Suppressor macrophage treated with lipopolysaccharide for 1 hour (primary cell): ENCODE measurements around the gene SPRYD7.
"Not testable (repeated sequence)": the region's sequence is repeated elsewhere in the genome, so short reads cannot be mapped to it uniquely, and the experiment has no call there.

Experiments
- DNase-seq, 3 donors: peaks; one replicate each; pipeline ENCODE4 v3.0.0-alpha.2; 2020 to 2022

Gene SPRYD7

GRCh38 chr13:49932066-49932465 lies 4.1 kb downstream of the SPRYD7 start:
- DNase-seq = no peak

DNA sequence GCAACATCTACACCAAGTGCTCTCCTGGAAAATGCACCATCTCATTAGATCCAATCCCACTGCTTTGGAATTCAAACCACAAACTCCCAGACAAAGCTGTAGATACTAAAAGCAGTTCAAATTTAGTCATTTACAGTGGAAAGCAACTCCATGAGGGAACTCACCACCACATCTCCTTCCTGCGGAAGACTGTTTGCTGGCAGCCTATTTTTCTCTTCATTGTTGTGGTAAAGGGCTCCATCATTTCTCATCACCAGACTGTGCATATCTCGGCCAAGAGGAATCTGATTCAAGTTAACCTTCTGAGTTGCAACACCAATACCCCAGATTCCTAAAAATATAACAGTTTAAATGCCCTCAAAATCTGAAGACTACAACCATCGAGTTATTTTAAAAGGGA lies 8.4 kb downstream of the SPRYD7 start:
- DNase-seq = no peak

DNA sequence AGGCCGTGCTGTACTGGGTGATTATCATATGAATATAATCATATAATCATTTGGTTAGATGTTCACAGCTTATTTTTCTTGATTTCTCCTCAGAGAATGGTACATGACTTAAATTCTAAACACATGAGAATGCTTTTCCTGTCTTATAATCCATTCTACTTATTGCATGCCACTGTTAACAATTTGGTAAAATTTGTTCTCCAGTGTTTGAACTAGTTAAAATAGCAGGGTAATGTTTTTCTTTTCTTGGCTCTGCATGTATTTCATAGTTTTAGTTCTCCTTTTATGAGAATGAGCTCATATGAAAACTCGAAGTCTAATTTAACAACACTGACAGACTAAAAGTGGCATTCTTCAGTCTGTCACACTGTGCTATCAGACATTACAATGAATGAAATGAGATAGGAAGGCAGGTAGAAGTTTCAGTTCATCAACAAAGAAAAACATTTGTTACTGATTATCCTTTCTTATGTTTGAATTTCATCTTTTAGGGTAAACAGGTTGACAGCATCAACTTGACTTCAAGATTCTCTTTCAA lies 10.2 kb downstream of the SPRYD7 start:
- peak in 1 of 3 donors; percentile 9 for DNase-seq

DNA sequence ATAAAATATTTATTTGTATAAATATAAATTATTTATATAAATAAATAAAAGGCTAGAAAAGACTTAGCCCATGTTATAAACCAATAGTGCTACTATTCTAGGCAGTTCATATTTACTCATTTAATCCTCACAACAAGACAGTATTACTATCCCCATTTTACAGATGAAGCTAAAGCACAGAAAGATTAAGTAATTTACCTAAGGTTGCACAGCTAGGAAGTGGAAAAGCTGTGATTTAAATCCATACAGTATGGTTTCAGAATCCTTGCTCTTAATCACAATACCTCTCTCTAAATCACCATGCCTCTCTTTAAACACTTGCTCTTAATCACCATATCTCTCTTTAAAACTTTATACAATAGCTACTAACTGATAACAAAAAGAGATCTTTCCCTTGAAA lies 13.8 kb downstream of the SPRYD7 start:
- DNase-seq = no peak

GRCh38 chr13:49920969-49921368 lies 15.2 kb downstream of the SPRYD7 start:
- DNase-seq = peak; percentile 12 to 35 (median 21)

DNA sequence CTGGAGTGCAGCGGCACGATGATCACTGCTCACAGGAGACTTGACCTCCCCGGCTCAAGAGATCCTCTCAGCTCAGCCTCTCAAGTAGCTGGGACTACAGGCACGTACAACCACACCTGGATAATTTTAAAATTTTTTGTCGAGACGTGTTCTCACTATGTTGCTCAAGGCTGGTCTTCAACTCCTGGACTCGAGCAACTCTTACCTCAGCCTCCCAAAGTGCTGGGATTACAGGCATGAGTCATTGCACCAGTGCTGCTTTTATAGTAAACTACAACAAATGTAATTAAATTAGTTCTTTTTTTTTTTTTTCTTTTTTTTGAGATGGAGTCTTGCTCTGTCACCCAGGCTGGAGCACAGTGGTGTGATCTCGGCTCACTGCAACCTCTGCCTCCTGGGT lies 18.0 kb downstream of the SPRYD7 start:
- DNase-seq = not testable (repeated sequence)

DNA sequence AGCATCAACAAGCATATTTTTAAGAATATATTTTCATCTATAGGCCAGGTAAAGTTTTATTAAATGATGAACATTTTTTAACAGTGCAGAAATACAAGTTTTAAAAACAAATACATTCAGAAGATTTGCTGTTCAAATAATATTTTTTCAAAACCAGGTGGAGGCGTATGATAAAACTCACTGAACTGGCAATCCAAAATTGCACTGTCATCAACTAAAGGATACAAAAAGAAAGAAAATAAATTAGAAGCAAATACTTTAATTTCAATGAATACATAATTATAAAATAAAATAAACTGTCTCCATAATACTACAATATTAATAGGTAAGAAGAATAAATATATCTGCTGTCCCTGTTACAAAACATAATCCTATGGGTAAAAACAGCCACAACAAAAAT lies 21.2 kb downstream of the SPRYD7 start:
- no peak for DNase-seq

- DNase-seq = no peak
Observed at GRCh38 chr13:49908637-49909036, 27.5 kb downstream of the SPRYD7 start.

DNA sequence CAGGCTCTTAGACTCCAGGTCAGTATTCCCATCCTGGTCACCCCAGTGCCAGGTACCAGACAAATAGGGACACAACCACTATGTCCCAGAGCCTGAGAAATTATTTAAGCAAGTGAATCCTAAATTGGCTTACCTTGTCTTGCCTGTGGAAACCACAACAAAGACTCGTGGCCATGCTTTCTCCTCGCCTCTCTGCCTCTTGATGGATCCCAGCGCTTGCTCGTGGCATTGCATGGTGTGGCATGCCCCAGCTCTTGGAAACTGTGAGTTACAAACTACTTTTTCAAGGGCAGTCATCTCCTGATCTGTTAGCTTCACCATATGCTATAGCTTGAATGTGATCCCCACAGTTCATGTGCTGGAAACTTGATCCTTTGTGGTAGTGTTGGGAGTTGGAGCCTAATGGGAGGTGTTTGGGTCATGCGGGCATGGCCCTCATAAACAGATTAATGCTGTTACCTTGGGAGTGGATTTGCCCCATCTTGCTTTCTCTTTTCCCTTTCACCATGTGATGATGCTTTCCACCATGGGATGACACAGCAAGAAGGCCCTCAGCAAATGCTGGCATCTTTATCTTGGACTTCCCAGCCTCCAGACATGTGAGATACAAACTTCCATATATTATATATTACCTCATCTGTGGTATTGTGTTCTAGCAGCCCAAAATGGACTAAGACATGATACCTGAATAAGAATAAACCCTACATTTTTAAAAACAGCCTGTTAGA lies 31.2 kb downstream of the SPRYD7 start:
- peak in 1 of 3 donors; percentile 4 for DNase-seq

DNA sequence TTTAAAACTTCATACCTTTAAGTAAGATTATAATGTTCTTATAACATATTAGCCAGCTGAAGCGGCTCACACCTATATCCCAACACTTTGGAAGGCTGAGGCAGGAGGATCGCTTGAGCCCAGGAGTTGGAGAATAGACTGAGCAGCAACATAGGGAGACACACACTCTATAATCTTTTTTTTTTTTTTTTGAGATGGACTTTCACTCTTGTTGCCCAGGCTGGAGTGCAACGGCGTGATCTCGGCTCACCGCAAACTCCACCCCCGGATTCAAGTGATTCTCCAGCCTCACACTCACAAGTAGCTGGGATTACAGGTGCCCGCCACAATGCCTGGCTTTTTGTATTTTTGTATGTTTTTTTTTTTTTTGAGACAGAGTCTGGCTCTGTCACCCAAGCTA lies 37.3 kb downstream of the SPRYD7 start:
- no peak for DNase-seq

- DNase-seq = no peak
Observed at GRCh38 chr13:49897713-49898112, 38.4 kb downstream of the SPRYD7 start.

DNA sequence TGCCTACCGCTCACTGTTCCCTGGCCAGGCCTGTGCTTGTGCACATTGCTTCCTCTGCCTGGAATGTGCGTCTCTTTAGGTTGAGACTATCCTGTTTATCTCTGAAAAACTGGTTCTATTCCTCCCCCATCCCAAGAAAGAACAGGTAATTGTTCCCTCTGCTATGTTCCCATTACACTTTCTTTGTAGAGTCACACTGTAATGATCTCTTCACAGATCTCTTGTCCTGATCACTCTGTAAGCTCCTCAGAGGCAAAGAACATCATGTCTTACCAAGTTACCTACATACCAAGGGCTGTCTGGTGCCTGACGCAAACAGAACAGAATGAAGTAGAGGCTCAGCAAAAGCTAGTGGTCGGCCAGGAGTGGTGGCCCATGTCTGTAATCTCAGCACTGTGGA lies 40.3 kb downstream of the SPRYD7 start:
- no peak for DNase-seq

DNA sequence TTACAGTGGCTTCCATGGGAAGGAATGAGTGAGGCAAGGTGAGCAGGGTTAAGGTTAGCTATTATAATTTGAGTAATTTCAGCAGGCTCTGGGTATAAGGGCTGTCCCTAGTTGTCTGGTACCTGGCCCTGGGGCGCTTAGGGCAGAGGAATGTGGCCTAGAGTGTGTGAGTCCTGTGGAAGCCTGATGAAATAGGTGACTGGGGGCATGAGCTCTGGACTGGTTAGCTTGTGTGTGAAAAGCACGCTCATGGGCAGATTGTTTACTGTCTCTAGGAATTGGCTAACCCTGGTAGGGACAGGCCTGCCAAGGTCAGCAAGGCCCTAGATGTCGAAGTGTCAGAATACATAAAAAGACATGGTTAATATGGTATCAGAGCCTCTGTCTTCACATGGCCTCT lies 42.5 kb downstream of the SPRYD7 start:
- no peak for DNase-seq

DNA sequence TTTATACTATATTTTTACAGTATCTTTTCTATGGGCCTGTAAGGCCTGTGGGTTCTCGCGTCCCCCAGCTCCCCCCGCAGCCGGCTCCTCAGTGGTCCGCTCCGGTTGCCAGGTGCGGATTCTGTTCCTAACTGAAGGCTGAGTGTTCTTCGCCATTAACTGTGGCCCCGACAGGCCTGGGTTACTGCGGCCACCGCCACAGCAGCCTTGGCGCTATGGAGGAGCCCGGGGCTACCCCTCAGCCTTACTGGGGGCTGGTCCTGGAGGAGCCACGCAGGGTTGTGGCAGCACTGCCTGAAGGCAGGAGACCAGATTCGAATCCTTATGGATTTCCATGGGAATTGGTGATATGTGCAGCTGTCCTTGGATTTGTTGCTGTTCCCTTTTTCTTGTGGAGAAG lies 45.8 kb downstream of the SPRYD7 start:
- DNase-seq = no peak

- DNase-seq = no peak
Observed at GRCh38 chr13:49878682-49879081, 57.5 kb downstream of the SPRYD7 start.

DNA sequence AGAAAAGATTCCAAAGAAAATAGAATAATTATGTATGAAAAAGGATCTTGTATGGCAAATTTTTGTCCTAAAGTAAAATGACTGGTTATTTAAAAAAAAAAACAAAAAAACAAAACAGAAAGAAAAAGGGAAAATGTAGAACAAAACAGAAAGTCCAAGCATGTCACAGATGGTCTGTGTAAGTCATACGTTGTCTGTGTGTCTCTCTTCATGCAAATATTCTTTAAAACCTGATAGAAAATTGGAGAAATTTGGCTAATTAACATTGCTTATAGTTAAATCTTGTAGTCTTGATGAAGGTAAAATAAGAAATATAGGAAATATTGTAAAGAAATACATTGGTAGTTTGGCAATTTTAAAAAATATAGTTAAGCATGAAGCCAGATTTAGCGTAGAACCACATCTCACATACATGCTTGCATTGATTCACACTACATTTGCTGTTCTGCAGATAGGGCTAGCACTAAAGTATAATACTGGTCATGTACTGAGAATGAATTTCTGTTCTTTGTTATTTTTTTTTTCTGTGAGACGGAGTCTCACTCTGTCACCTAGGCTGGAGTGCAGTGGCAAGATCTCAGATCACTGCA lies 58.4 kb downstream of the SPRYD7 start:
- no peak for DNase-seq

DNA sequence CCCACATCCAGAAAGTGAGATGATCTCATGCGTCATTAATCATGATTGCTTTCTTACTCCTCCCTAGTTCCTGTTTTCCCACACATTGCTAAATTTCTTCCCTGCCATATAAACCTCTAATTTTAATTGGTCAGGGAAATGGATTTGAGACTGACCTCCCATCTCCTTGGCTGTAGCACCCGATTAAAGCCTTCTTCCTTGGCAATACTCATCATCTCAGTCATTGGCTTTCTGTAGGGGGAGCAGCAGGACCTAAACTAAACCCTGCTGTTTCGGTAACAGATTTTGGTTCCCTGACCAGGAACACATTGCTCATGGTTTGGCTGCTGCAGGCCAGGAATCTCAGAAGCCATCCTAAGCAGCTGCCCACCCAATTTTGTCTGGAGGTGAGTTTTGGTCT lies 61.7 kb downstream of the SPRYD7 start:
- peak; percentile 12 to 45 (median 15) for DNase-seq

DNA sequence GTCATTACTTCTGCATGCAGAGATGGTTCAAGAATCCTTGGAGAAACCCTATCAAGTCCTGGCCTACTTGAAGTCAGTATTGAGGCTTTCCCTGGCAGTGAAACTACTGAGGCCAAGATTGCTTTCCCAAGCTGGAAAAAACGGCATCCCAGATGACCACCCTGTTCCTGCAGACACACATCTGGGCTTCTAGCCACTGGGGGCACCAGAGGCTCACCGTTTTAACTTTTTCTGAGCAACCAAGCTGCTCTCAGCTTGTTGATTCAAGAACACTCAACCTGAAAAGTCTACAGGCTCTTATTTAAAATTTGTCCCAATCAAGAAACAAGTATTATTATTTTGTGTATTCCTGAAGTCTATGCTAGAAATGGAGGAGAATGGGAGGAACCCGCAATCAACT lies 66.6 kb downstream of the SPRYD7 start:
- DNase-seq = no peak

- no peak for DNase-seq
Observed at GRCh38 chr13:49867834-49868233, 68.3 kb downstream of the SPRYD7 start.

GRCh38 chr13:49865218-49865617 lies 70.9 kb downstream of the SPRYD7 start:
- no peak for DNase-seq

DNA sequence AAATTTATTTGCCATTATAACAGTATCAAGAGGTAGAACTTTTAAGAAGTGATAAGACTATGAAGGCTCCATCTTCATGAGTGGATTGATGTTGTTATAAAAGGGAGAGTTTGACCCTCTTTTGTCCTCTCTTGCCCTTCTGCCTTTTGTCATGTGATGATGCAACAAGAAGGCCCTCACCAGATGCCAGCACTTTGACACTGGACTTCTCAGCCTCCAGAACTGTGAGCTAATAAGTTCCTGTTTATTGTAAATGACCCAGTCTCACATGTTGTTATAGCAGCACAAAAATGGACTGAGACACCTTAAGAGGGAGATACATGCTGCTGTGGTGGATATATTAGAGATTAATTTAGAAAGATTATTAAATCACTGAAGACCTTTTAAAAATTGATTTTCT lies 71.6 kb downstream of the SPRYD7 start:
- DNase-seq = peak; percentile 26 to 43 (median 26)
